GM18867 (cell line): ENCODE results near the gene DNAH8.
"Not testable (repeated sequence)": the region's sequence is repeated elsewhere in the genome, so short reads cannot be mapped to it uniquely, and the experiment has no call there.

Source experiments
- ATAC-seq: cut with Tn5 transposase; IDR thresholded peaks from one replicate; pipeline ENCODE4 v1.9.1; 2021; ENCODE audit warnings: mild to moderate bottlenecking, moderate library complexity; ENCODE audit not compliant: unreplicated experiment

The DNAH8 gene

GRCh38 chr6:38796437-38796836 lies 81.3 kb downstream of the DNAH8 start:
- ATAC-seq: not testable (repeated sequence)

- ATAC-seq: no peak
Measured at GRCh38 chr6:38796850-38797249, 81.7 kb downstream of the DNAH8 start.

GRCh38 chr6:38797391-38797790 lies 82.3 kb downstream of the DNAH8 start:
- no peak for ATAC-seq

DNA sequence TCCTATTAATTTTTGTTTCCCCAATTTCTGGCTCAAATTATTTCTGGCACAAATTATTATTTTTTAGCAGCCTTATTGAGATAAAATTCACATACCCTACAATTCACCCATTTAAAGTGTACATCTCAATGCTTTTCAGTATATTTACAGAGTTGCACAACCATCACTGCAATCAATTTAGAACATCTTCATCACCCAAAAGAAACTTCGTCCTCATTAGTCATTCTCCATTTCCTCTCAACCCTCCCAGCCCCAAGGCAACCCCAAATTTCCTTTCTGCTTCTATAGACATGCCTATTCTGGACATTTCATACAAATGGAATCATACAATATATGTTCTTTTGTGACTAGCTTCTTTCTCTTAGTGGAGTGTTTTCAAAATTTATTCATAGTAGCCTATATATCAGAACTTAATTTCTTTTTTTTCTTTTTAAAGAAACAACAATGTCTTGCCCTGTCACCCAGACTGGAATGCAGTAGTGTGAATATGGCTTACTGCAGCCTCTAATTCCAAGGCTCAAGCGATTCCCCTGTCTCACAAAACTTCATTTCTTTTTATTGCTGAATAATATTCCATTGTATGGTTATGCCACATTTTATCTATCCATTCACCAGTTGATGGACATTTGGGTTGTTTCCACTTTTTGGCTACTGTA lies 84.5 kb downstream of the DNAH8 start:
- no peak for ATAC-seq

GRCh38 chr6:38801305-38801704 lies 86.2 kb downstream of the DNAH8 start:
- no peak for ATAC-seq

- no peak for ATAC-seq
Measured at GRCh38 chr6:38802497-38802896, 87.4 kb downstream of the DNAH8 start.

GRCh38 chr6:38803129-38803528 lies 88.0 kb downstream of the DNAH8 start:
- ATAC-seq: no peak

DNA sequence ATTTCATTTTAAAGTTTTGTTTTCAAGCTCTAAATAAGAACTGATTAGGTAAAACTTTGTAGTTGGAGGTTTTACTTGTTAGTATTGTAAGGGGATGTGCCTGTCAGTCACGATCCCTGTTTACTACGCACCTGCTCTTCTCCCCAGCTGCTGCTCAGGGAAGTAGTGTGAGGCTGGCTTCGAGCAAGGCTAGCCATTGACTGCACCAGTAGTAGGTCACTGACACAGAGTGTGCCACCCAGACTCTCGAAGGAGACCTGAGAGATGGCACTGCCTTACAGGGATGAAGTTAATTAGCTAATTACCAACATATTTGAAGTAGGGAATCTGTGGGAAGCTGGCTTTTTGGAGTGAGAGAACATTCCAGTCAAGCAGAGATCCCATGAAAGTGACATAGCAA lies 89.2 kb downstream of the DNAH8 start:
- no peak for ATAC-seq

DNA sequence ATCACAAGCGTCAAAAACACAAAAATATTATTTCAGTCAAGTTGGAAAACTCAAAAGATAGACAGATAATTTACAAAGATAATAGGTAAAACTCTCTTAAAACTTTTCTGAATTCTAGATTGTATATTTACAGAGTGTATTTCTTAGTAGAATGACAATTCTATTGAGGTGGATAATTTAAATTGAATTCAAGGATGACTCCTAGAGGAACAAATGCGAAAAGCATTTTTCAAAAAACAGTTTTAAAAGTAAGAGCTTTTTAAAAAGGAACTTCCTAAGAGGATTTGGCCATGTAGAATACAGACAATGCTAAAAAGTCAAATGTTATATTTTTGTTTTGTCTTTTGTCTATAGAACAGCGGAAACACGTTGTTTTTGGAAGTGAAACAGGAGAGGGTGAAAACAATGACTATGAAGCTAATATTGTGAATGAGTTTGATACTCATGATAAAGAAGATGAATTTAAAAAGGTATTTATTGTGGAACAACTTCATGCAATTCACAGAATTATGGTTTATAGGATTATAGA lies 90.1 kb downstream of the DNAH8 start:
- no peak for ATAC-seq

- no peak for ATAC-seq
Measured at GRCh38 chr6:38805692-38806091, 90.6 kb downstream of the DNAH8 start.

DNA sequence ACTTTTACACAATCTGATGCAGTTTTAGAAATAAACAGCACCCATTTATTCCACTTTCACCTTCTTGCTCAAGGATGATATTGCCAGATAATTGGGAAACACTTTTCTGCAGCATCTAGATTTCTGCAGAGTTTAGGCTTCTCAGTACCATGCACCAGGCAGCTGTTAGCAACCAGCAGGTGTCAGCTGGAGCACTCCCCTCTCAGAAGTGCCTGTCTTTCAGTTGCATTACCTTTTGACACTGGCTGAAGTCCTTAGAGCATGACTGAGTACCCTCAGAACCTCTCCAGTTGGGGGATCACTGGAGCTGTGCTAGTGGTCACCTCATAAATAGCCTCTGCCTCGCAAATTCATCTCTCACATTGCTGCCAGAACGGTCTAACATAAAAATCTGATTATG lies 91.2 kb downstream of the DNAH8 start:
- peak; percentile 46 for ATAC-seq

DNA sequence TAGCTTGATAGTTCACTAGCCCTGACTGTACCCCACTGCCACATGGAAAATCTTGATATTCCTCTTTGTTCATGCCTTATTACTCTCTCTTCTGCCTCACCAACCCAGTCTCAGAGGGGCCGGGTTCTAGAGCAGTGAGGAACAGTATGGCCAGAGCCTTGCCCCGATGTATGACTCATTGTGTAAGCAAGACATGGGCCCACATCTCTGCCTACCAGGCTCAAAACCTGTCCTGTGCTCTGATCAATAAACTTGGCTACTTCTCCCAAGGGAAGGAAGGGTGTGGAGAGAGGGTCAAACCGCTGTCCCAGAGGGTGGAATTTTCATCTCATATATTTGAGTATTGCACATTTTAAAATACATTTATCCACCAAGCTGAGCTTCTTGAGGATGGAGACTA lies 91.7 kb downstream of the DNAH8 start:
- ATAC-seq: no peak

GRCh38 chr6:38808039-38808438 lies 92.9 kb downstream of the DNAH8 start:
- no peak for ATAC-seq

DNA sequence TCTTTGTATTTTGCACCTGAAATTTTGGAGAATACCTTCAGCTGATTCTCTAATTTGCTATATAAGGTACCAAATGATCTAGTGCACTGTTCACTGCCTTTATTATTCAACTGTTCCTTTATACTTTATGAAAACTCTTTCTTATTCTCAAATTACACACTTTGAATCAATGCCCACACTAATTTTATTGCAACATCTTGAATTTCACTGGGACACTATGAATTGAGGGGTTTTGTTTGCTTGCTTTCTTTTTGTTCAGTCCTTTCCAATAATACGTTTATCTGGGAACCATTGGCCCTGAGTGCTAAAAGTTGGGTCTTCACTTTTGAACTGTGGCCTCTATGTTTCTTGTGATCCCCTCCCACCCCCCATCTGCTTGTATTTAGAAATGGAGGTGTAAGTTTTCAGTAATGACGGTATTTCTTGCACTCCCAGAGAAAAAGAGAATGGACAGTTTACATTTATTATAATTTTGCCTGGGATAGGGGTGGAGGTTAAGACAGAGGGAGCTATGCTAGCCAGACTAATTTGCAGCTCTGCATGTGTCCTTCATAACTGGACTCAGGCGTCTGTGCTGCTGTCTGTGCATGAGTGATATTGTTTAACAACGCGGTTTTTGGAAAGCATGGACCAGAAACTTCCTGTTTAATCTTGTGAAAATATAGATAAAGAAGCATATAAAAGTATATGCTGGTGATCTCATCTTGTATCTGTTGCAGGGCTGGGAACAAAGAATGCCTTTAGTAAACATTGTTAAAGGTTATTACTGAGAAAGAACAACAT lies 98.1 kb downstream of the DNAH8 start:
- no peak for ATAC-seq

GRCh38 chr6:38814761-38815160 lies 99.7 kb downstream of the DNAH8 start:
- no peak for ATAC-seq

GRCh38 chr6:38815250-38815649 lies 100.1 kb downstream of the DNAH8 start:
- ATAC-seq: no peak

DNA sequence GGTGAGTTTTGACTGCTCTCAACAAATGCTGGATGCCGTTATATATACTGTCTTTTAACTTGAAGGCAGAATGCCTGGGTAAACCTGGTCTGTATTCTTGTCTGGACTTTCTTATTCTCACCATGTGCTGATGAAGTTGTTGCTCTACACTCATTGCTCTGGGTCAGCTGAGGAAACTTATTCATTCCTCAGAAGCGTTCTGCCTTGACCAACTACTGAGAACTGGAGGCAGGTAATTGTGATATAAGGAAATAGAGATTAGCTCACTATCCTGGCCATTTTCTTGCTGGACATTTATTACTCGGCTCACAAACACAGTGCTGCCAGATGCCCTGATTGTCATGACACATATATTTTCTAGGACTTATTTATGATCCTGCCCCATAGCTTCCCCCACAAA lies 103.6 kb downstream of the DNAH8 start:
- ATAC-seq: no peak

GRCh38 chr6:38822963-38823362 lies 107.9 kb downstream of the DNAH8 start:
- ATAC-seq: no peak

GRCh38 chr6:38824243-38824894 lies 109.3 kb downstream of the DNAH8 start:
- ATAC-seq: no peak

DNA sequence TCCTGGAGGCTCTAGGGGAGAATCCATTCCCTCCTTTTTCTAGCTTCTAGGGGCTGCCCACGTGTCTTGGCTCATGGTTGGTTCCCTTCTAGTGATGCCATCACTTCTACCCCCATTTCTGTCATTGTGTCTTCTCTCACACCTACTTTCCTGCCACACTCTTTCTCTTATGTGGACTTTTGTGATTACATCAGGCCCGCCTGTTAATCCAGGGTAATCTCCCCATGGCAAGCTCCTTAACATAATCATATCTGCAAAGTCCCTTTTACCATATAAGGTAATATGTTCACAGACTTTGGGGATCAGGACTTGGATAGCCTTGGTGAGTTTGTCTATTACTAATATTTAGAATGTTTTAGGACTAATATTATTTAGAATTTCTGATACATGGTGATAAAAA lies 111.9 kb downstream of the DNAH8 start:
- no peak for ATAC-seq

- ATAC-seq: no peak
Measured at GRCh38 chr6:38831865-38832264, 116.8 kb downstream of the DNAH8 start.

DNA sequence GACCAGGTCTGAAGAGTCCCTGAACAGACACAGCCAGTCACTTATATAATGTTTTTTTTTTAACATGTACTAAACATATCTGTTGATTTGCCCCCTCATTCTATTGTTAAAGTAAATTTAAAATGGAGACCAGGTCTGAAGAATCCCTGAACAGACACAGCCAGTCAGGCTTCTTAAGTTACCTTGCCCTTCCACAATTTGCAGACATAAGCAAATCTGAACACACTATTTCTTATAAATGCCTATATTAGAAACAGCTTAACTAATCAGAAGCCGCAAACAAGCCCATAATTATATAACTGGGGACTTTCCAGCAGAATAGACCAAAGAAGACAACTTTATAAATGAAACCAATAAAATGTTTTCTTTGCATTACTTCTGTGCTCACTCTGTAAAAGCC lies 118.2 kb downstream of the DNAH8 start:
- ATAC-seq: no peak
